Fibroblast of villous mesenchyme (primary cell): ENCODE measurements around the gene ZNF136. TPM values are rescaled to one million over a fixed set of nuclear protein-coding genes. Genes with fewer than 3 reads are reported as not detected.
A peak's percentile ranks its signal among the peaks of the same experiment; 100 is the strongest.

Source experiments
- DNase-seq: peaks from one replicate; pipeline ENCODE4 v3.0.0-alpha.2; 2010; ENCODE audit warnings: low read depth
- H3K4me3 ChIP-seq: 2 replicates; pipeline ENCODE4 v1.5.1; 2011; ENCODE audit warnings: low read depth, mild to moderate bottlenecking, low read length
- total RNA-seq: library from RNA; depleted of rRNA; stranded (reverse); fragments of >200 nt; gene quantifications from 2 replicates; pipeline ENCODE4 v1.2.3, GENCODE V29; 2012
- TF ChIP-seq, protein P1 (sequence below): IDR thresholded peaks from 2 replicates; pipeline ENCODE4 v1.5.1; 2012; ENCODE audit warnings: low read depth, mild to moderate bottlenecking, low read length; ENCODE audit not compliant: insufficient read depth

ZNF136 gene
- total RNA-seq, 1 donor, result 8.2 TPM

DNA sequence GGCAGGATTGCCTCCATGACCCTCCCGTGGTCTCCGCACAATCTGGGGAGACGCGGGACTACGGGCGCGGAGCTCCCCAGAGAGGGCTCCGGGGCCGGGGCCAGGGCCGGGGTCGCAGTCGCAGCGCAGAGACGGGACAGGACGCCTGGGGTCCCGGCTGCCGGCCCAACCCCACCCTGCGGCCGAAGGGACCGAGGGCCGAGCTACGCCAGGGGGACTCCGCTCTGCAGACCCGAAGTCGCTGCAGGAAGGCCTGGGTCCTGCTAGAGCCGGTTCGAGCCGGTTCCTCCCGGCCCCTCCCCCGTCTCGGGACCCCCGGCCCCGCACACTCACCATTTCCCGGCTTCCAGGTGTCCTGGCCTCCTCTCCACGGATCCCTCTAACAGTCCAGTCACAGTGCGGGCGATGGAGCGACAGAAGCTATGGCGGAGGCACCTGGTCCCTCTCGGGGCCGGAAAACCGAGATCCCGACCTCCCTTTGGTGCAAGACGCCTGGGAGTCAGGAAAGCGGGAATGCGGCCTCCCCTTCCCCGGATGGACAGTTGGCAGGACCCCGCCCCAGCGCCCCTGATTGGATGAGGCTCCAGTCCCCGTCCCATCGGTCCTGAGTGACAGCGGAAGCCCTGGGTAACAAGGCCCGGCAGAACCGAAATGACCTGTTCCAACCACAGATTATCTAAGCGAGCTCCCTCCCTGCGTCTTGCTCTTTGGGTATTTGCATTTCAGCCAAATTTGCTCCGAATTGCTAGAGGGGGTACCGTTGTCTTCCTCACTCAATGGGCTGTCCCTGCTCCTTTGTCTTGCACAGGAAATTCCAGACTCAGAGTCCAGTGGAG, 6.5 kb upstream of the ZNF136 start, which contains the start of gene ZNF625:
TSS of gene ZNF625 (minus strand) at position 512 of the 836 bp plus-strand sequence. CDS start at position 336, 176 bp downstream.
- TF ChIP-seq, protein P1, sequence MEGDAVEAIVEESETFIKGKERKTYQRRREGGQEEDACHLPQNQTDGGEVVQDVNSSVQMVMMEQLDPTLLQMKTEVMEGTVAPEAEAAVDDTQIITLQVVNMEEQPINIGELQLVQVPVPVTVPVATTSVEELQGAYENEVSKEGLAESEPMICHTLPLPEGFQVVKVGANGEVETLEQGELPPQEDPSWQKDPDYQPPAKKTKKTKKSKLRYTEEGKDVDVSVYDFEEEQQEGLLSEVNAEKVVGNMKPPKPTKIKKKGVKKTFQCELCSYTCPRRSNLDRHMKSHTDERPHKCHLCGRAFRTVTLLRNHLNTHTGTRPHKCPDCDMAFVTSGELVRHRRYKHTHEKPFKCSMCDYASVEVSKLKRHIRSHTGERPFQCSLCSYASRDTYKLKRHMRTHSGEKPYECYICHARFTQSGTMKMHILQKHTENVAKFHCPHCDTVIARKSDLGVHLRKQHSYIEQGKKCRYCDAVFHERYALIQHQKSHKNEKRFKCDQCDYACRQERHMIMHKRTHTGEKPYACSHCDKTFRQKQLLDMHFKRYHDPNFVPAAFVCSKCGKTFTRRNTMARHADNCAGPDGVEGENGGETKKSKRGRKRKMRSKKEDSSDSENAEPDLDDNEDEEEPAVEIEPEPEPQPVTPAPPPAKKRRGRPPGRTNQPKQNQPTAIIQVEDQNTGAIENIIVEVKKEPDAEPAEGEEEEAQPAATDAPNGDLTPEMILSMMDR, result no peak
- H3K4me3 ChIP-seq, result peak within 1 kb of the TSS; percentile 91
- peak; percentile 90 for DNase-seq

DNA sequence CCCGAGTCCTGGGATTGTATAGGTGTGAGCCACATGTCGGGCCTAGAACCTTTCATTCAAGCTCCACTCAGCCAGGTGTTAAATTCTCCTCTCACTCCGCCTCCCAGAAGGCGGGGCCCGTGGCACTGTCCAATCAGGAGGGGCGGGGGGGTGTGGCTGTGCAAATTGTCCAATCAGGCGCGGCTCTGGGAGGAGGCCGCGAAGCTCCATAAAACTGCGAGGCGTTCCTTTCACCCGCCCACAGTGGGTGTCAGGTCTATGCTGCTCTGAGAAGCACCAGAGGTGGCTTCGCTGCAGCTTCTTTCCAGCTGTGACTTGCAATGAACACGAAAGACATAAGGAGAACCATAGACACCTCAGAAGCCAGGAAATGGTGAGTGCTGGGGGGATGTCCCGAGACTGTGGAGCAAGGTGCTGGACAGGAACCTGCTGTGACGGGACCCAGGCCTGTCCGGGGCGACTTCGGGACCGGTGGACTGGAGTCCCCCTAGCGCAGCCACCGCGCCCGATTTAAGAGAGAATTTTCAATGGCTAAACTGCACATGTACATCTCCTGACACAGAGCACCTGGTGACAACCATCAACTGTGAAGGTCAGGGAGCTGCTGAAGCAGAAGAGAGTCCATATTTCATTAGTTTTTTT, 3.0 kb upstream of the ZNF136 start:
- TF ChIP-seq, protein P1, result no peak
- H3K4me3 ChIP-seq, result no peak overlapping the region
- no peak for DNase-seq

- H3K4me3 ChIP-seq, result peak overlapping the region; percentile 92
- no peak for DNase-seq
- TF ChIP-seq, protein P1, result no peak
Measured at GRCh38 chr19:12162513-12162881, 399 bp upstream of the ZNF136 start.

GRCh38 chr19:12163826-12164225, 930 bp downstream of the ZNF136 start:
- peak; percentile 27 for DNase-seq
- H3K4me3 ChIP-seq, result peak overlapping the region; percentile 92
- TF ChIP-seq, protein P1, result no peak

DNA sequence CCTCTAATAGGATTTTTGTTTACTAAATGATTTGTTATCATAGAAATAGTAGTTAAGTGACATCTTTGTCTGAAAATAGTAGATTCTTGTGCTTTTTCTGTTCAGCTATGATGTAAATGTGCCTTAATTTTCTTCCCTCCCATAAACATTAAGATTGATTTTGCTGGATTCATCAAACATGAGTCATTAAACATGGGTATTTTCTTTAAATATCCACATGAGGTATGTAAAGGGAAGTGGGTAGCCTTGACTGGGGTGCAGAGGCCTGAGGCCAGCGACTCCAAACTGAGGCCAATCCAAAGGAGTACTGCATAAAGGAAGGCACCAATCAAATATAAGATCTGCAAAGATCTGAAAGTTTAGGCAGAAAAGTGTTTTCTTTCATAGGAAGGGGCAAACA, 3.7 kb downstream of the ZNF136 start:
- no peak for DNase-seq
- TF ChIP-seq, protein P1, result no peak
- no peak overlapping the region for H3K4me3 ChIP-seq

GRCh38 chr19:12180377-12180776, 17.5 kb downstream of the ZNF136 start:
- no peak for DNase-seq
- TF ChIP-seq, protein P1, result no peak
- no peak overlapping the region for H3K4me3 ChIP-seq

DNA sequence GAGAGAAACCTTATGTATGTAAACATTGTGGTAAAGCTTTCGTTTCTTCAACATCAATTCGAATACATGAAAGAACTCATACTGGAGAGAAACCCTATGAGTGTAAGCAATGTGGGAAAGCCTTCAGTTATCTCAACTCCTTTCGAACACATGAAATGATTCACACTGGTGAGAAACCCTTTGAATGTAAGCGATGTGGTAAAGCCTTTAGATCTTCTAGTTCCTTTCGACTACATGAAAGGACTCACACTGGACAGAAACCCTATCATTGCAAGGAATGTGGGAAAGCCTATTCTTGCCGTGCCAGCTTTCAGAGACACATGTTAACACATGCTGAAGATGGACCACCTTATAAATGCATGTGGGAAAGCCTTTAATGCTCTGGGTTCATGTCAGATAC, 24.7 kb downstream of the ZNF136 start:
- DNase-seq, result no peak
- no peak overlapping the region for H3K4me3 ChIP-seq
- TF ChIP-seq, protein P1, result no peak
